ENCODE results near the gene GRIA1.
"Not testable (repeated sequence)": the region's sequence is repeated elsewhere in the genome, so short reads cannot be mapped to it uniquely, and the experiment has no call there.

GRIA1 gene

GRCh38 chr5:153723022-153723610, 232.6 kb downstream of the GRIA1 start:
- 80% methylated on average over 6 of the region's 15 CpGs for WGBS
- H3K27me3 ChIP-seq (ENCODE audit: control insufficient read depth in 1 of 2, insufficient read depth in 1 of 2, low read length in 2 of 2); H3K79me1 ChIP-seq (replicated peaks; ENCODE audit: low read length, poor library complexity, severe bottlenecking); H3K27ac ChIP-seq (ENCODE audit: low read length, poor library complexity, severe bottlenecking); H2BK120ac ChIP-seq (ENCODE audit: low read depth, low read length); H2AK5ac ChIP-seq (ENCODE audit: low read length, severe bottlenecking); H3K18ac ChIP-seq (ENCODE audit: low read depth in 1 of 2, low read length in 2 of 2); H4K91ac ChIP-seq (ENCODE audit: low read length); H2BK12ac ChIP-seq (ENCODE audit: low read length in 2 of 2); H4K8ac ChIP-seq (ENCODE audit: low read length); H3K23ac ChIP-seq (ENCODE audit: low read length in 2 of 2); H2BK5ac ChIP-seq (ENCODE audit: low read depth, low read length, poor library complexity, severe bottlenecking); H3K9ac ChIP-seq (ENCODE audit: low read length); H3K4me3 ChIP-seq (ENCODE audit: insufficient read depth in 1 of 2, low read depth in 1 of 2, low read length in 2 of 2); H2BK15ac ChIP-seq (ENCODE audit: low read depth, poor library complexity, severe bottlenecking); DNase-seq; H2AFZ ChIP-seq (ENCODE audit: low read depth, low read length); H3K36me3 ChIP-seq (ENCODE audit: control insufficient read depth in 1 of 2, insufficient read depth in 2 of 2, low read depth in 1 of 2, low read length in 2 of 2); H3K9me3 ChIP-seq (ENCODE audit: control insufficient read depth, low read length); H3K4me2 ChIP-seq (ENCODE audit: low read length, poor library complexity, severe bottlenecking); H3K4ac ChIP-seq (ENCODE audit: low read depth in 1 of 2, low read length in 2 of 2); H3K4me1 ChIP-seq (ENCODE audit: control insufficient read depth, insufficient read depth, low read depth, low read length); H3K14ac ChIP-seq (ENCODE audit: low read length in 2 of 2): not testable (repeated sequence)

- no peaks in the 10 kb centered on the region for H3K9me3 ChIP-seq (ENCODE audit: control insufficient read depth, low read length)
- DNase-seq: no peak
- no peak overlapping the region for H2BK5ac ChIP-seq (ENCODE audit: low read depth, low read length, poor library complexity, severe bottlenecking)
- H2BK12ac ChIP-seq (ENCODE audit: low read length in 2 of 2): no peak overlapping the region
- H4K91ac ChIP-seq (ENCODE audit: low read length): no peak overlapping the region
- no peak overlapping the region for H4K8ac ChIP-seq (ENCODE audit: low read length)
- no peak overlapping the region for H3K9ac ChIP-seq (ENCODE audit: low read length)
- H2AFZ ChIP-seq (ENCODE audit: low read depth, low read length): no peak overlapping the region
- WGBS: 85% methylated on average over 4 of the region's 5 CpGs
- H3K27ac ChIP-seq (ENCODE audit: low read length, poor library complexity, severe bottlenecking): no peak overlapping the region
- H2BK120ac ChIP-seq (ENCODE audit: low read depth, low read length): no peak overlapping the region
- no peak overlapping the region for H2BK15ac ChIP-seq (ENCODE audit: low read depth, poor library complexity, severe bottlenecking)
- no peak overlapping the region for H3K4ac ChIP-seq (ENCODE audit: low read depth in 1 of 2, low read length in 2 of 2)
- no peaks in the 10 kb centered on the region for H3K4me1 ChIP-seq (ENCODE audit: control insufficient read depth, insufficient read depth, low read depth, low read length)
- H3K4me3 ChIP-seq (ENCODE audit: insufficient read depth in 1 of 2, low read depth in 1 of 2, low read length in 2 of 2): no peak overlapping the region
- H3K18ac ChIP-seq (ENCODE audit: low read depth in 1 of 2, low read length in 2 of 2): no peak overlapping the region
- H3K27me3 ChIP-seq (ENCODE audit: control insufficient read depth in 1 of 2, insufficient read depth in 1 of 2, low read length in 2 of 2): no peaks in the 10 kb centered on the region
- no peak overlapping the region for H3K4me2 ChIP-seq (ENCODE audit: low read length, poor library complexity, severe bottlenecking)
- no peak overlapping the region for H3K23ac ChIP-seq (ENCODE audit: low read length in 2 of 2)
- H3K36me3 ChIP-seq (ENCODE audit: control insufficient read depth in 1 of 2, insufficient read depth in 2 of 2, low read depth in 1 of 2, low read length in 2 of 2): no peaks in the 10 kb centered on the region
- H3K14ac ChIP-seq (ENCODE audit: low read length in 2 of 2): no peak overlapping the region
- H2AK5ac ChIP-seq (ENCODE audit: low read length, severe bottlenecking): no peak overlapping the region
- no peaks in the 10 kb centered on the region for H3K79me1 ChIP-seq (replicated peaks; ENCODE audit: low read length, poor library complexity, severe bottlenecking)
Measured at GRCh38 chr5:153742060-153742459, 251.6 kb downstream of the GRIA1 start.

GRCh38 chr5:153744751-153745150, 254.3 kb downstream of the GRIA1 start:
- DNase-seq: no peak
- Histone ChIP-seq H2AK5ac (ENCODE audit: low read length, severe bottlenecking) (no peak overlapping the region), H3K23ac (ENCODE audit: low read length in 2 of 2) (no peak overlapping the region), H3K79me1 (replicated peaks; ENCODE audit: low read length, poor library complexity, severe bottlenecking) (no peaks in the 10 kb centered on the region), H2BK120ac (ENCODE audit: low read depth, low read length) (no peak overlapping the region), H4K91ac (ENCODE audit: low read length) (no peak overlapping the region), H3K9me3 (ENCODE audit: control insufficient read depth, low read length) (no peaks in the 10 kb centered on the region), H2BK12ac (ENCODE audit: low read length in 2 of 2) (no peak overlapping the region), H3K4ac (ENCODE audit: low read depth in 1 of 2, low read length in 2 of 2) (no peak overlapping the region), H3K9ac (ENCODE audit: low read length) (no peak overlapping the region), H3K4me3 (ENCODE audit: insufficient read depth in 1 of 2, low read depth in 1 of 2, low read length in 2 of 2) (no peak overlapping the region), H3K27me3 (ENCODE audit: control insufficient read depth in 1 of 2, insufficient read depth in 1 of 2, low read length in 2 of 2) (no peaks in the 10 kb centered on the region), H3K4me1 (ENCODE audit: control insufficient read depth, insufficient read depth, low read depth, low read length) (no peaks in the 10 kb centered on the region), H3K4me2 (ENCODE audit: low read length, poor library complexity, severe bottlenecking) (no peak overlapping the region), H3K36me3 (ENCODE audit: control insufficient read depth in 1 of 2, insufficient read depth in 2 of 2, low read depth in 1 of 2, low read length in 2 of 2) (no peaks in the 10 kb centered on the region), H2BK5ac (ENCODE audit: low read depth, low read length, poor library complexity, severe bottlenecking) (no peak overlapping the region), H4K8ac (ENCODE audit: low read length) (no peak overlapping the region), H2BK15ac (ENCODE audit: low read depth, poor library complexity, severe bottlenecking) (no peak overlapping the region), H2AFZ (ENCODE audit: low read depth, low read length) (no peak overlapping the region), H3K14ac (ENCODE audit: low read length in 2 of 2) (no peak overlapping the region), H3K18ac (ENCODE audit: low read depth in 1 of 2, low read length in 2 of 2) (no peak overlapping the region), H3K27ac (ENCODE audit: low read length, poor library complexity, severe bottlenecking) (no peak overlapping the region)
- WGBS: 94% methylated on average over 2 of the region's 2 CpGs

- H2AK5ac ChIP-seq (ENCODE audit: low read length, severe bottlenecking): no peak overlapping the region
- no peak overlapping the region for H3K18ac ChIP-seq (ENCODE audit: low read depth in 1 of 2, low read length in 2 of 2)
- no peaks in the 10 kb centered on the region for H3K27me3 ChIP-seq (ENCODE audit: control insufficient read depth in 1 of 2, insufficient read depth in 1 of 2, low read length in 2 of 2)
- no peak overlapping the region for H3K23ac ChIP-seq (ENCODE audit: low read length in 2 of 2)
- H3K4me3 ChIP-seq (ENCODE audit: insufficient read depth in 1 of 2, low read depth in 1 of 2, low read length in 2 of 2): no peak overlapping the region
- WGBS: 58% methylated on average over 4 of the region's 5 CpGs
- H2BK120ac ChIP-seq (ENCODE audit: low read depth, low read length): no peak overlapping the region
- H4K91ac ChIP-seq (ENCODE audit: low read length): no peak overlapping the region
- H3K9ac ChIP-seq (ENCODE audit: low read length): no peak overlapping the region
- DNase-seq: no peak
- no peaks in the 10 kb centered on the region for H3K36me3 ChIP-seq (ENCODE audit: control insufficient read depth in 1 of 2, insufficient read depth in 2 of 2, low read depth in 1 of 2, low read length in 2 of 2)
- no peak overlapping the region for H3K4ac ChIP-seq (ENCODE audit: low read depth in 1 of 2, low read length in 2 of 2)
- no peak overlapping the region for H2BK5ac ChIP-seq (ENCODE audit: low read depth, low read length, poor library complexity, severe bottlenecking)
- H3K4me2 ChIP-seq (ENCODE audit: low read length, poor library complexity, severe bottlenecking): no peak overlapping the region
- H3K4me1 ChIP-seq (ENCODE audit: control insufficient read depth, insufficient read depth, low read depth, low read length): no peaks in the 10 kb centered on the region
- H3K9me3 ChIP-seq (ENCODE audit: control insufficient read depth, low read length): no peaks in the 10 kb centered on the region
- H4K8ac ChIP-seq (ENCODE audit: low read length): no peak overlapping the region
- no peaks in the 10 kb centered on the region for H3K79me1 ChIP-seq (replicated peaks; ENCODE audit: low read length, poor library complexity, severe bottlenecking)
- no peak overlapping the region for H3K14ac ChIP-seq (ENCODE audit: low read length in 2 of 2)
- no peak overlapping the region for H3K27ac ChIP-seq (ENCODE audit: low read length, poor library complexity, severe bottlenecking)
- no peak overlapping the region for H2BK12ac ChIP-seq (ENCODE audit: low read length in 2 of 2)
- no peak overlapping the region for H2AFZ ChIP-seq (ENCODE audit: low read depth, low read length)
- H2BK15ac ChIP-seq (ENCODE audit: low read depth, poor library complexity, severe bottlenecking): no peak overlapping the region
Measured at GRCh38 chr5:153745778-153746395, 255.4 kb downstream of the GRIA1 start.
